ENCODE results near the gene THBS3.

The THBS3 gene

DNA sequence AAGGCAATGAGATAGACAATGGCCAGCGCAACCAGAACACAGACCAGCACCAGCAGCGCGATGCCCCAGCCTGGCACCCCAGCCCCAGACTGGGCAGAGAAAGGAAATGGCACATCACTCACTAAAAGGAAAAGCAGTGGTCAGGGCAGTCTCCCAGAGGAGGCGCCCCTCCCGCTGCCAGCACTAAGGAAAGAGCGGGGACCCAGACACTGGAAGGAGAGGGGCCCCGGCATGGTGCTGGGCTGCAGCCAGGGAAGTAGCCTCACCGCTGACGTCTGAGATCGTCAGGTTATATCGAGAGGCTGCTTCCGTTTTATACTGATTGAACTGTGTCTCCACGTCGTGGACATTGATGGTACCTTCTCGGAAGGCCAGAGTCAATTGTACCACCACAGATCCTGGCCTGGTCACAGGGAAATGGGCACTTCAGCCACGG is 20.2 kb downstream of the THBS3 start:
- DNase-seq (ENCODE audit: low read depth): no peak

- DNase-seq (ENCODE audit: low read depth): no peak
Observed at GRCh38 chr1:155186794-155187455, 20.8 kb downstream of the THBS3 start.

DNA sequence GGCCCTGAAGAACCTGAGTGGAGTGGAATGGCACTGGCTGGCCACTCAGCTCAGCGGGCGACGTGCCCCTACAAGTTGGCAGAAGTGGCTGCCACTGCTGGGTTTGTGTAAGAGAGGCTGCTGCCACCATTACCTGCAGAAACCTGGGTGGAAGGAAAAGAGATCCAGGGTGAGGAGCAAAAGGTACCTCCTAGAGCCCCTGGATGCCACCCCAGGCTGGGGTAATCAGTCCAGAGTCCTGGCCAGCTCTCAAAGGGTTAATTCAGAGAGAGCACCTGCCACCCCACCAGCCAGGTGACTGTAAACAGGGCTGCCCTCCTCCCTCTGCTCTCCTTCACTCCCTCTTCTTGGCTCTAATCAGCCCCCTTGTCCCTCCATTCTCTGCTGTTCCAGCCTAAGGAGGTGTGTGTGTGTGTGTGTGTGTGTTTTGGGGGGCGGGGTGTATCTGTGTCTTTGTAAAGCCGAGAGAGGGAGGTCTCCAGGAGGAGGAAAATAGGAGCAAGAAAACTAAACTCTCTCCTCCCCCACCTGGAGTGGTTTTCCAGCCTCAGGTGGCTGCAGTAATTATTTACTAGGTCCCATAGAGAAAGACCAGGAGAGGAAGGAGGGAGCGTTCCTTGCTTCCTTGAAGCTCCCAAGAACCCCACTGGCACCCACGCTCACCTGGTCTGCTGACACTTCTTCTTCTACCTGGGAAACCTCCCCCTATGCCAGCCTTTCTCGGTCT is 21.5 kb downstream of the THBS3 start:
- no peak for DNase-seq (ENCODE audit: low read depth)

- no peak for DNase-seq (ENCODE audit: low read depth)
Observed at GRCh38 chr1:155185783-155186066, 22.0 kb downstream of the THBS3 start.

- no peak for DNase-seq (ENCODE audit: low read depth)
Observed at GRCh38 chr1:155184835-155185782, 22.6 kb downstream of the THBS3 start.

- no peak for DNase-seq (ENCODE audit: low read depth)
Observed at GRCh38 chr1:155184351-155184811, 23.3 kb downstream of the THBS3 start.

DNA sequence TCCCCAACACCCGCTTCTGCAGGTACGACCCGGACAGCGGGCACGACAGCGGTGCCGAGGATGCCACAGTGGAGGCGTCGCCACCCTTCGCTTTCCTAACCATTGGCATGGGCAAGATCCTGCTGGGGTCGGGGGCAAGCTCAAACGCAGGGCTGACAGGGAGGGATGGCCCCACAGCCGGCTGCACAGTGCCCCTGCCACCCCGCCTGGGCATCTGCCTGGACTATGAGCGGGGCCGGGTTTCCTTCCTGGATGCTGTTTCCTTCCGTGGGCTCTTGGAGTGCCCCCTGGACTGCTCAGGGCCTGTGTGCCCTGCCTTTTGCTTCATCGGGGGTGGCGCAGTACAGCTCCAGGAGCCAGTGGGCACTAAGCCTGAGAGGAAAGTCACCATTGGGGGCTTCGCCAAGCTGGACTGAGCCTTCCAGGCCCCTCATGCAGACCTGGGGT is 23.9 kb downstream of the THBS3 start:
- no peak for DNase-seq (ENCODE audit: low read depth)

- no peak for DNase-seq (ENCODE audit: low read depth)
Observed at GRCh38 chr1:155182052-155182550, 25.6 kb downstream of the THBS3 start.

DNA sequence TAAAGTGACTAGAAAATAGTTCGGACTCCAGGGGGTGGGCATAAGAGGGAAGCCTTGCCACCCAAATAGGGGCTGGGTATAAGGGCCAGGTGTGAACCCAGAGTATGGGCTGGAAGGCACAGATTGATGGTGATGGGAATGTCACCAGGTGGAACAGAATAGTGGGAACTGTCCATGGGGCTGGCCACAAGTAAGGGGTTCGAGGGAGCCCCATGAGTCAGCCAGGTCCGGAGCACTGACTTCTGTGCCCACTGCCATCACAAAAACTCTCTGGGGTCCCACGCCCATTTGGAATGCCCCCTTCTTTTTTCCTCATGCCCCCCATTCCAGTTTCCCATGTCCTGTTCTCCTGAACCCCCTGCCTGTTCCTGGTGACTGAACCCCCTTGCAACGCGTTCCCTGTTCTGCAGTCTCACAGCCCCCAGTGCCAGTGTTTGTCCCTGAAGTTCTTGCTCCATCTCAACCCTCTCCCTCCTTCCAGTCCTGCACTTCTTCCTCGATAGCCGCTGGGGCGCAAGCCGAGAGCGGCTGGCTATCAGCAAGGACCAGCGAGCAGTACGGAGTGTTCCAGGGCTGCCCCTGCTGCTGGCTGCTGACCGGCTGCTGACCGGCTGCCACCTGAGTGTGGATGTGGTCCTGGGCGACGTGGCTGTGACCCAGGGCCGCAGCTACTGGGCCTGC is 26.2 kb downstream of the THBS3 start:
- DNase-seq (ENCODE audit: low read depth): no peak

GRCh38 chr1:155179112-155180031 is 28.3 kb downstream of the THBS3 start:
- DNase-seq (ENCODE audit: low read depth): no peak

- DNase-seq (ENCODE audit: low read depth): no peak
Observed at GRCh38 chr1:155178441-155179111, 29.1 kb downstream of the THBS3 start.

GRCh38 chr1:155177918-155178281 is 29.8 kb downstream of the THBS3 start:
- no peak for DNase-seq (ENCODE audit: low read depth)

DNA sequence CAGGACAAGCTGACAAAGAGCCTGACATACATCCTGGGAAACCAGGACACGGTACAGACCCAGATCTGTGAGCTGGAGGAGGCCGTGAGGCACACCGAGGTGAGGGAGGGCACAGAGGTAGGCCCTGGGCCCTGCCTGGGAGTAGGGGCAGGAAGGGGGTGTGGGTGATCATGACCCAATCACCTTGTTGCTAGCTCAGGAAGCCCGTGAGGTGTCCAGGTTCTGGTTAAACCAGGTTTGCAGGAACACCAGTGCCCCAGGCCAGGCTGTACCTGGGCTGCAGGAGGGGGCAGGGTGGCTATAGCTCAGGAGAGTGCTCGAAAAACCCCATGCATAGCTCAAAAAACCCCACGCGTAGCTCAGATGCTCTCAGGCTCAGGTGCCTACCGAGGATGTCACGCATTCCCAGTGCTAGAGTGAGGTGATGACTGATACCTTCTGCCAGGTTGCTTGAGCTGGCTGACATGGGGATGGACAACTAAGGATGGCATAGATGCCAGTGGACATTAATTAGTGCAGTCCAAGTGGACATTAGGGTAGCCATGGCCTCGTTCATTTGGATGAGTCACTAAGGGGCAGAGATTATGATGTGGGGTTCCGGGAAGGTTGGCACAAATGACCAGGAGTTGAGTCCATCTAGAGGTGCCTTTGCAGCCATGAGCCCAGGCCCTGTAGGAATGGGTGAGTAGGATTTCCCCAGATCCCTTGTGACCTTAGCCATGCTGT is 30.3 kb downstream of the THBS3 start:
- no peak for DNase-seq (ENCODE audit: low read depth)

DNA sequence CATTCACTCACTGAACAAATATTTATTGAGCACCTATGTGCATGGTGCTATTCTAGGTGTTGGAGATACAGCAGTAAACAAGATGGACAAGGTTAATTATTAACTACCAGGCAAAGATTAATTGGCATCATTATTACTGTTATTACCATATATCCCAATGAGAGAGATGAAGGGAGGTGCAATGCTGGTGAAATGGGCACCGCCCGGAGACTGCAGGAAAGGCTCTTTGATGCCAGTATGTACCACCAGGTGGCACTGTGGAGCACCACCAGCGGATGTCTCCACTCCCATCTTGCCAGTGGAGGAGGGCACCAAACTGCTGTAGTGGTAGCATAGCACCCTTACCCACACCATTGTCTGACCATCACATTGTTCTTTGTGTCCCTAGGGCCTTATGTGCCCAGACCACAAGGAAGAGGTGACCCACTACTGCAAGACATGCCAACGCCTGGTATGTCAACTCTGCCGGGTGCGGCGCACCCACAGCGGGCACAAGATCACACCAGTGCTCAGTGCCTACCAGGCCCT is 31.1 kb downstream of the THBS3 start:
- peak; percentile 70 for DNase-seq (ENCODE audit: low read depth)

GRCh38 chr1:155175927-155176371 is 31.7 kb downstream of the THBS3 start:
- DNase-seq (ENCODE audit: low read depth): no peak

- DNase-seq (ENCODE audit: low read depth): no peak
Observed at GRCh38 chr1:155175281-155175926, 32.3 kb downstream of the THBS3 start.

DNA sequence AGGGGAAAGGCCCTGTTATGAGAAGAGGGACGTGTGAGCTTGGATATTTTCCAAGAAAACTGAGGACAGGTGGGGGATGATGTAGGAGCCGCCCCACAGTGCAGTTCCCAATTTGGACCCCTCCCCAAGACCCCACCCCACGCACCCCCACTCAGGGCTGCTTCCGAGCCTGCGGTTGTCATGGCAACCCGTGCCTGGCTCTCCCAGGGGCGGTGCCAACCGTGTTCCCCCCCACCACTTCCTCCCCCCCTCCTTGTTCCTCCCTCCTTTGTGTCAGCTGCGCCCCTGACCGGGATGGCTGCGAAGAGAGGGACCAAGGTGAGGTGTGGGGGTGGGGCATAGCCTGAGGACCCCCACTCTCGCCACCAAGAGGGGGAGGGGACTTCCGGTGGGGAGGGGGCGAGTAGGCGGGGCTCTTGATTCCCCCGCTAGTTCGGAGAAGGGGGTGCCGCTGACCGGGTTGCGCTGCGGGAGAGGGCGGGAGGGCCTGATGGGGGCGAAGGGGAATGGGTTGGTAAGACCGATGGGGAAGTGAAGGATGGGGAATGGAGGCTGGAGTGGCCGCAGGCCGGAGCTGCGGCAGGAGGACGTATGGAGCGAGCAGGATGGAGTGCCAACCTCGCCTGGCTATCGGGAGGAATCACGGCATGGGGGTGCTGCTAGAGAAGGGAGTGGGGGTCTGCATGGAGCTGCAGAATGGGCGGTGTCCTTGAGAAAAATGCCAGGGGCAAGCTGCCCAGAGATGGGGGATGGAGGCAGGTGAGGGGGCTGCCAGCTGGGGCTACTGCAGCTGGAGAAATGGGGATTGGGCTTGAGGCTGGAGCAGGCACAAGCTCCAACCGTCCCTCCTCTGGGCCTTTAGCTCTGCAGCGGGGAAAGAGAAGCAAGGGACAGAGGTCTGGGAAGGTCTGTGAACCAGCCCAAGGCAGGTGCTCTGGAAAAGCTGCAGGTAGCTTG is 33.1 kb downstream of the THBS3 start:
- peak; percentile 36 for DNase-seq (ENCODE audit: low read depth)
